HEK293 (cell line): ENCODE data around the gene MED29.

ENCODE experiments used
- CTCF ChIA-PET: fragments of 350-600 bp; formaldehyde crosslinking; extraction: SDS; loops from one replicate; lab custom pipeline; 2021; ENCODE audit warnings: antibody characterized with exemption; lab: Yijun Ruan, JAX
- POLR2A ChIA-PET: fragments of 300-600 bp; formaldehyde crosslinking; extraction: SDS; loops from one replicate; lab custom pipeline; 2020; ENCODE audit warnings: antibody characterized with exemption, inconsistent platforms; lab: Yijun Ruan, JAX
- H3K27ac ChIP-seq: fragments of 200-500 bp; sonication (Bioruptor generic); 2 replicates; pipeline ENCODE4 v1.5.1; 2014; ENCODE audit warnings: low read depth, low read length, control low read depth, inconsistent platforms; ENCODE audit errors: extremely low read depth
- H3K36me3 ChIP-seq, 2 experiments: fragments of 200-500 bp in 1 of 2; sonication (Bioruptor generic) in 1 of 2; 1 replicate in 1 of 2; 2 replicates in 1 of 2; pipeline ENCODE4 v1.5.1; 2014 to 2017; ENCODE audit warnings: inconsistent platforms in 2 of 2, low read length in 2 of 2; ENCODE audit not compliant: control insufficient read depth in 2 of 2, insufficient read depth in 1 of 2
- H3K4me1 ChIP-seq: fragments of 200-500 bp; sonication (Bioruptor generic); 2 replicates; pipeline ENCODE4 v1.5.1; 2014; ENCODE audit warnings: mild to moderate bottlenecking, low read length, inconsistent platforms; ENCODE audit not compliant: control insufficient read depth, insufficient read depth
- H3K4me3 ChIP-seq: 2 replicates; pipeline ENCODE4 v1.5.1; 2011; ENCODE audit warnings: low read depth, mild to moderate bottlenecking, control low read depth, low read length, moderate library complexity
- H3K9me3 ChIP-seq: fragments of 200-500 bp; sonication (Bioruptor generic); 2 replicates; pipeline ENCODE4 v1.5.1; 2014; ENCODE audit warnings: low read depth, low read length, inconsistent platforms; ENCODE audit not compliant: control insufficient read depth, insufficient read depth
- FEZF1 ChIP-seq: fragments of 450-650 bp; formaldehyde crosslinking; IDR thresholded peaks from 2 replicates; pipeline ENCODE4 v1.5.1; 2016; ENCODE audit warnings: missing biosample characterization, missing genetic modification characterization
- KLF1 ChIP-seq: fragments of 450-650 bp; formaldehyde crosslinking; IDR thresholded peaks from 2 replicates; pipeline ENCODE4 v1.5.1; 2016; ENCODE audit warnings: missing biosample characterization, missing genetic modification characterization
- TRIM28 ChIP-seq: IDR thresholded peaks from 2 replicates; pipeline ENCODE4 v1.6.1; 2011; ENCODE audit warnings: low read length, control low read depth, borderline replicate concordance
- YY1 ChIP-seq: fragments of 450-650 bp; formaldehyde crosslinking; IDR thresholded peaks from 2 replicates; pipeline ENCODE4 v1.5.1; 2018; ENCODE audit warnings: missing biosample characterization, missing genetic modification characterization
- ZFP37 ChIP-seq: fragments of 450-650 bp; formaldehyde crosslinking; IDR thresholded peaks from 2 replicates; pipeline ENCODE4 v1.5.1; 2016; ENCODE audit warnings: missing biosample characterization, missing genetic modification characterization
- ZFP69B ChIP-seq: fragments of 450-650 bp; formaldehyde crosslinking; IDR thresholded peaks from 2 replicates; pipeline ENCODE4 v1.5.1; 2016; ENCODE audit warnings: missing biosample characterization, missing genetic modification characterization
- ZIC2 ChIP-seq: fragments of 450-650 bp; formaldehyde crosslinking; IDR thresholded peaks from 2 replicates; pipeline ENCODE4 v1.5.1; 2016; ENCODE audit warnings: missing biosample characterization, missing genetic modification characterization
- ZNF121 ChIP-seq: fragments of 450-650 bp; formaldehyde crosslinking; IDR thresholded peaks from 2 replicates; pipeline ENCODE4 v1.5.1; 2016; ENCODE audit warnings: missing biosample characterization, missing genetic modification characterization
- ZNF174 ChIP-seq: fragments of 450-650 bp; formaldehyde crosslinking; IDR thresholded peaks from 2 replicates; pipeline ENCODE4 v1.5.0; 2017; ENCODE audit warnings: missing biosample characterization, mild to moderate bottlenecking, missing genetic modification characterization
- ZNF18 ChIP-seq: fragments of 450-650 bp; formaldehyde crosslinking; IDR thresholded peaks from 2 replicates; pipeline ENCODE4 v1.5.1; 2016; ENCODE audit warnings: missing biosample characterization, missing genetic modification characterization
- ZNF19 ChIP-seq: fragments of 450-650 bp; formaldehyde crosslinking; IDR thresholded peaks from 2 replicates; pipeline ENCODE4; 2016; ENCODE audit warnings: missing biosample characterization, missing genetic modification characterization, low read depth
- ZNF223 ChIP-seq: fragments of 450-650 bp; formaldehyde crosslinking; IDR thresholded peaks from 2 replicates; pipeline ENCODE4 v1.5.1; 2016; ENCODE audit warnings: missing biosample characterization, missing genetic modification characterization
- ZNF391 ChIP-seq: fragments of 450-650 bp; formaldehyde crosslinking; IDR thresholded peaks from 2 replicates; pipeline ENCODE4 v1.5.1; 2016; ENCODE audit warnings: low read depth, missing biosample characterization, missing genetic modification characterization, borderline replicate concordance
- ZNF404 ChIP-seq: fragments of 450-650 bp; formaldehyde crosslinking; IDR thresholded peaks from 2 replicates; pipeline ENCODE4 v1.5.1; 2017; ENCODE audit warnings: missing biosample characterization, missing genetic modification characterization
- ZNF521 ChIP-seq: fragments of 450-650 bp; formaldehyde crosslinking; IDR thresholded peaks from 2 replicates; pipeline ENCODE4 v1.5.1; 2017; ENCODE audit warnings: missing biosample characterization, mild to moderate bottlenecking, missing genetic modification characterization
- ZNF600 ChIP-seq: fragments of 450-650 bp; formaldehyde crosslinking; IDR thresholded peaks from 2 replicates; pipeline ENCODE4 v1.5.1; 2016; ENCODE audit warnings: missing biosample characterization, missing genetic modification characterization
- ZNF626 ChIP-seq: fragments of 450-650 bp; sonication (Bioruptor Pico); formaldehyde crosslinking; IDR thresholded peaks from 2 replicates; pipeline ENCODE4 v1.5.1; 2018; ENCODE audit warnings: missing biosample characterization, missing genetic modification characterization, inconsistent platforms
- ZNF629 ChIP-seq: fragments of 450-650 bp; formaldehyde crosslinking; IDR thresholded peaks from 2 replicates; pipeline ENCODE4 v1.5.1; 2017; ENCODE audit warnings: missing biosample characterization, missing genetic modification characterization
- ZNF704 ChIP-seq: fragments of 450-650 bp; formaldehyde crosslinking; IDR thresholded peaks from 2 replicates; pipeline ENCODE4 v1.5.1; 2016; ENCODE audit warnings: missing biosample characterization, missing genetic modification characterization
- ZNF768 ChIP-seq: fragments of 450-650 bp; formaldehyde crosslinking; IDR thresholded peaks from 2 replicates; pipeline ENCODE4 v1.5.1; 2018; ENCODE audit warnings: missing biosample characterization, mild to moderate bottlenecking, missing genetic modification characterization
- ZNF843 ChIP-seq: fragments of 450-650 bp; formaldehyde crosslinking; IDR thresholded peaks from 2 replicates; pipeline ENCODE4 v1.5.1; 2016; ENCODE audit warnings: missing biosample characterization, missing genetic modification characterization
- ZSCAN16 ChIP-seq: fragments of 450-650 bp; formaldehyde crosslinking; IDR thresholded peaks from 2 replicates; pipeline ENCODE4 v1.5.1; 2016; ENCODE audit warnings: missing biosample characterization, missing genetic modification characterization
- ZSCAN23 ChIP-seq: fragments of 450-650 bp; formaldehyde crosslinking; IDR thresholded peaks from 2 replicates; pipeline ENCODE4 v1.5.1; 2016; ENCODE audit warnings: missing biosample characterization, missing genetic modification characterization
- TF ChIP-seq, protein P1 (sequence below): fragments of 450-650 bp; formaldehyde crosslinking; IDR thresholded peaks from 2 replicates; pipeline ENCODE4 v1.5.1; 2016; ENCODE audit warnings: missing biosample characterization, missing genetic modification characterization
- TF ChIP-seq, protein P2 (sequence below): sonication (generic); formaldehyde crosslinking; IDR thresholded peaks from 2 replicates; pipeline ENCODE4 v1.8.1; 2022; ENCODE audit warnings: mild to moderate bottlenecking, moderate library complexity, missing genetic modification reagents
- TF ChIP-seq, protein P3 (sequence below): fragments of 450-650 bp; formaldehyde crosslinking; IDR thresholded peaks from 2 replicates; pipeline ENCODE4 v1.5.1; 2016; ENCODE audit warnings: missing biosample characterization, missing genetic modification characterization

Gene MED29

GRCh38 chr19:39400061-39400460, 8.9 kb downstream of the MED29 start:
- Histone ChIP-seq H3K9me3 (no peaks in the 10 kb centered on the region), H3K4me1 (peaks cover 25% of the 10 kb centered on the region), H3K36me3 (peaks cover 19 to 22% of the 10 kb centered on the region in 2 experiments), H3K27ac (peak overlapping the region; percentile 33; the same call in 1 of the 2 replicates)
- POLR2A ChIA-PET, result interaction anchor here (1.0 to 11.2 kb wide), 3 partner anchors 8 to 36 kb away, joined by 4 to 175 read pairs (median 56); partner anchors contain the start of genes MED29, PAF1, RPS16 and ZFP36
- no peak for TF ChIP-seq ZNF521 (tag by site-specific recombination)
- TF ChIP-seq, protein P1, sequence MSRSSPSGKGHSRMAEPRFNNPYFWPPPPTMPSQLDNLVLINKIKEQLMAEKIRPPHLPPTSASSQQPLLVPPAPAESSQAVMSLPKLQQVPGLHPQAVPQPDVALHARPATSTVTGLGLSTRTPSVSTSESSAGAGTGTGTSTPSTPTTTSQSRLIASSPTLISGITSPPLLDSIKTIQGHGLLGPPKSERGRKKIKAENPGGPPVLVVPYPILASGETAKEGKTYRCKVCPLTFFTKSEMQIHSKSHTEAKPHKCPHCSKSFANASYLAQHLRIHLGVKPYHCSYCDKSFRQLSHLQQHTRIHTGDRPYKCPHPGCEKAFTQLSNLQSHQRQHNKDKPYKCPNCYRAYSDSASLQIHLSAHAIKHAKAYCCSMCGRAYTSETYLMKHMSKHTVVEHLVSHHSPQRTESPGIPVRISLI (tag by site-specific recombination), result peak; percentile 44; the same call in 1 of the 2 replicates
- TF ChIP-seq, protein P2, sequence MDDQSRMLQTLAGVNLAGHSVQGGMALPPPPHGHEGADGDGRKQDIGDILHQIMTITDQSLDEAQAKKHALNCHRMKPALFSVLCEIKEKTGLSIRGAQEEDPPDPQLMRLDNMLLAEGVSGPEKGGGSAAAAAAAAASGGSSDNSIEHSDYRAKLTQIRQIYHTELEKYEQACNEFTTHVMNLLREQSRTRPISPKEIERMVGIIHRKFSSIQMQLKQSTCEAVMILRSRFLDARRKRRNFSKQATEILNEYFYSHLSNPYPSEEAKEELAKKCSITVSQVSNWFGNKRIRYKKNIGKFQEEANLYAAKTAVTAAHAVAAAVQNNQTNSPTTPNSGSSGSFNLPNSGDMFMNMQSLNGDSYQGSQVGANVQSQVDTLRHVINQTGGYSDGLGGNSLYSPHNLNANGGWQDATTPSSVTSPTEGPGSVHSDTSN (CRISPR knock-in tag), result no peak
- no peak for TF ChIP-seq FEZF1
- TF ChIP-seq ZNF629 (tag by site-specific recombination), result no peak
- no peak for TF ChIP-seq ZNF18 (tag by site-specific recombination)
- no peak for TF ChIP-seq ZNF174 (tag by site-specific recombination)
- TF ChIP-seq ZNF223 (tag by site-specific recombination), result 0 out of 2 replicates have a peak, but pooled peaks have one; percentile 47
- no peak for TF ChIP-seq ZNF121
- TF ChIP-seq ZNF404 (tag by site-specific recombination), result no peak
- TF ChIP-seq, all 188 proteins: peak for 2
- CTCF ChIA-PET, result interaction anchor here (0.5 to 4.1 kb wide), 4 partner anchors 8 to 152 kb away, joined by 3 to 63 read pairs (median 22); partner anchors contain the start of genes PLEKHG2 and ZFP36
- H3K4me3 ChIP-seq, result no peak overlapping the region

DNA sequence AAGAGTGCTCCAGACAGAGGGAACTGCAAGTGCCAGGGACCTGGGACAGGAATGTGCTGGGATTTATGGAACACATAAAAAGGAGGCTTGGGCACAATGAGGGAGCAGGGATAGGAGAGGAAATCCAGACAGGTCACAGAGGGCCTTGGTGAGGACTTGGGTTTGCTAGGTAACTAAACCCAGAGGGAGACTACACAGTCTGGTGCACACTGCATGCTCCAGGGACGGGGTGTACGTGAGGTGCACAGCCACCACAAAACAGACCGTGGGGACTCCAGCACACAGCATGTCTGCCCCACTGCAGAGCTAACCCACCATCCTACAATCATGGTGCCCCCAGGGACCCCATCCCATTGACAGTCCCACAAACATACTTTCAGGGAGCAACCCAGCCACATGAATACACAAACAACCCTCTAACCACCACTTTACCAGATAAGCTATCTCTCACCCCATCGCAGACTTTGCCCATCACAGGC, 9.9 kb downstream of the MED29 start:
- no peaks in the 10 kb centered on the region for H3K9me3 ChIP-seq
- CTCF ChIA-PET, result interaction anchor here (0.6 to 3.7 kb wide), 8 partner anchors 10 to 1197 kb away, joined by 3 to 63 read pairs (median 3); partner anchors contain the start of genes FBL, MED29, PAF1 and PLEKHG2
- POLR2A ChIA-PET, result interaction anchor here (0.8 to 11.2 kb wide), 4 partner anchors 10 to 79 kb away, joined by 4 to 175 read pairs (median 64); partner anchors contain the start of genes MED29, PAF1, PLEKHG2 and RPS16
- H3K4me1 ChIP-seq, result peaks cover 26% of the 10 kb centered on the region
- no peak overlapping the region for H3K4me3 ChIP-seq
- H3K36me3 ChIP-seq, result peaks cover 11 to 14% of the 10 kb centered on the region in 2 experiments
- H3K27ac ChIP-seq, result peak overlapping the region; percentile 18; the same call in 1 of the 2 replicates
- TF ChIP-seq ZNF768 (no peak), ZNF626 (tag by site-specific recombination) (no peak), ZSCAN16 (tag by site-specific recombination) (no peak), ZIC2 (tag by site-specific recombination) (0 out of 2 replicates have a peak, but pooled peaks have one; percentile 10), ZSCAN23 (tag by site-specific recombination) (0 out of 2 replicates have a peak, but pooled peaks have one; percentile 34), ZFP69B (tag by site-specific recombination) (0 out of 2 replicates have a peak, but pooled peaks have one; percentile 14), ZNF391 (tag by site-specific recombination) (no peak), ZNF19 (tag by site-specific recombination) (no peak), ZNF600 (tag by site-specific recombination) (peak; percentile 80; the same call in 1 of the 2 replicates), TRIM28 (no peak), ZNF704 (tag by site-specific recombination) (no peak), KLF1 (tag by site-specific recombination) (no peak), ZNF843 (tag by site-specific recombination) (no peak), YY1 (tag by site-specific recombination) (no peak), ZFP37 (0 out of 2 replicates have a peak, but pooled peaks have one; percentile 19)
- TF ChIP-seq, protein P3, sequence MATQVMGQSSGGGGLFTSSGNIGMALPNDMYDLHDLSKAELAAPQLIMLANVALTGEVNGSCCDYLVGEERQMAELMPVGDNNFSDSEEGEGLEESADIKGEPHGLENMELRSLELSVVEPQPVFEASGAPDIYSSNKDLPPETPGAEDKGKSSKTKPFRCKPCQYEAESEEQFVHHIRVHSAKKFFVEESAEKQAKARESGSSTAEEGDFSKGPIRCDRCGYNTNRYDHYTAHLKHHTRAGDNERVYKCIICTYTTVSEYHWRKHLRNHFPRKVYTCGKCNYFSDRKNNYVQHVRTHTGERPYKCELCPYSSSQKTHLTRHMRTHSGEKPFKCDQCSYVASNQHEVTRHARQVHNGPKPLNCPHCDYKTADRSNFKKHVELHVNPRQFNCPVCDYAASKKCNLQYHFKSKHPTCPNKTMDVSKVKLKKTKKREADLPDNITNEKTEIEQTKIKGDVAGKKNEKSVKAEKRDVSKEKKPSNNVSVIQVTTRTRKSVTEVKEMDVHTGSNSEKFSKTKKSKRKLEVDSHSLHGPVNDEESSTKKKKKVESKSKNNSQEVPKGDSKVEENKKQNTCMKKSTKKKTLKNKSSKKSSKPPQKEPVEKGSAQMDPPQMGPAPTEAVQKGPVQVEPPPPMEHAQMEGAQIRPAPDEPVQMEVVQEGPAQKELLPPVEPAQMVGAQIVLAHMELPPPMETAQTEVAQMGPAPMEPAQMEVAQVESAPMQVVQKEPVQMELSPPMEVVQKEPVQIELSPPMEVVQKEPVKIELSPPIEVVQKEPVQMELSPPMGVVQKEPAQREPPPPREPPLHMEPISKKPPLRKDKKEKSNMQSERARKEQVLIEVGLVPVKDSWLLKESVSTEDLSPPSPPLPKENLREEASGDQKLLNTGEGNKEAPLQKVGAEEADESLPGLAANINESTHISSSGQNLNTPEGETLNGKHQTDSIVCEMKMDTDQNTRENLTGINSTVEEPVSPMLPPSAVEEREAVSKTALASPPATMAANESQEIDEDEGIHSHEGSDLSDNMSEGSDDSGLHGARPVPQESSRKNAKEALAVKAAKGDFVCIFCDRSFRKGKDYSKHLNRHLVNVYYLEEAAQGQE (tag by site-specific recombination), result no peak
